Limb (tissue), 2 donors: Measurements from ENCODE around the gene PWWP2B.
A peak's percentile ranks its signal among the peaks of the same experiment; 100 is the strongest.

Source experiments
- DNase-seq, 2 donors: peaks; one replicate each; pipeline ENCODE4 v3.0.0-alpha.2; 2016; ENCODE audit errors: extremely low spot score in 2 of 2

Gene PWWP2B

DNA sequence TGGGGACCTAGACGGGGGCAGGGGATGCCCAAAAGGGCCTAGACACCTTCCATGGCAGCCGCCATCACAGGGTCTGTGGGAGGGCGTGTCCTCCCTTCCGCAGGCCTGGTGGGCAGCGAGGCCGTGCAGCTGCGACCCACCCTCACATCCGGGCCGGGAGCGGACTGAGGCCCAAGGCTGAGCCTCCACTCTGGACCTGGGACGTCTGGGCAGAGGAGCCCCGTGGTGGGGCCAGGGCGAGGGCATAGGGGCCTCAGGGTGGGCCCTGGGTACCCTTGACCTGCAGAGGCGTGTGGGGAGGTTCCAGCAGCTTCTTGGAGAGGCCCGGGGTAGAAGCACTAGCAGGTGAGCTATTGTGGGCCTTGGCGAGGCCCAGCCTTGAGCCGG is 49.2 kb downstream of the PWWP2B start:
- no peak for DNase-seq

DNA sequence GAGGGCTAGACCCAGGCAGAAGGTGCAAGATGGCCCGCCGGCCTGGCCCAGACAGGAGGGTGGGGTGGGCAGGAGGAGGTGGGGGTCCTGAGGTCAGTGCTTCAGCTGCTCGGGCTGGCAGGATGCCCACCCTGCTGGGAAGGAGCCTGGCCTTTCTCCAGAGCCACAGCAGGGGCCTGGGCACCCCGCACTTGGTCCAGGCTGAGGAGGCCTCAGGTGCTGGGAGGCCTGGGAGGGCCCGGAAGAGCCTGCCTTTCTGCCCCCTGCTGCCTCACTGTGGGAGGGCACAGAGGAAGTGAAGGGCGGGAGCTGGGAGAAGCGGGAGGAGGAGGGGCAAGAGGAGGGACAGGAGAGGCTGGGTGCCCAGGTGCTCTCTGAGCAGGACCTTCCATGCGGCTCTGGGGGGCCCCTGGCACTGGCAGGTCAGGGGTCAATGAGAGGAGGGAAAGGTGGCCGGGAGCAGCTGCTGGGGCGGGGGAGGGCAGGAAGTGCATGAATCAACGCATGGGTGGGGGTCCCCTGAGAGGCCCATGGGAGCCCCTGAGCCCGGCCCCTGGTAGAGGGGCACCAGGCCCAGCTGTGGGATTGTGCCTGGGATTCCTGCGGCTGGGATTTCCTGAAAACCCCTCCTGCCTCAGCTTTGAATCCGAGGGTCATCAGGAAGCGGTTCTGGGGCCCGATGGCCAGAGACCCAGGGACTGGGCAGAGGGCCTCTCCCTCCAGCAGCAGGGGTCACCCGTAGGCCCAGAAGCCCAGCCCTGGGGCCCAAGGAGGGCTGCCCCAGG is 49.9 kb downstream of the PWWP2B start:
- DNase-seq, result no peak

DNA sequence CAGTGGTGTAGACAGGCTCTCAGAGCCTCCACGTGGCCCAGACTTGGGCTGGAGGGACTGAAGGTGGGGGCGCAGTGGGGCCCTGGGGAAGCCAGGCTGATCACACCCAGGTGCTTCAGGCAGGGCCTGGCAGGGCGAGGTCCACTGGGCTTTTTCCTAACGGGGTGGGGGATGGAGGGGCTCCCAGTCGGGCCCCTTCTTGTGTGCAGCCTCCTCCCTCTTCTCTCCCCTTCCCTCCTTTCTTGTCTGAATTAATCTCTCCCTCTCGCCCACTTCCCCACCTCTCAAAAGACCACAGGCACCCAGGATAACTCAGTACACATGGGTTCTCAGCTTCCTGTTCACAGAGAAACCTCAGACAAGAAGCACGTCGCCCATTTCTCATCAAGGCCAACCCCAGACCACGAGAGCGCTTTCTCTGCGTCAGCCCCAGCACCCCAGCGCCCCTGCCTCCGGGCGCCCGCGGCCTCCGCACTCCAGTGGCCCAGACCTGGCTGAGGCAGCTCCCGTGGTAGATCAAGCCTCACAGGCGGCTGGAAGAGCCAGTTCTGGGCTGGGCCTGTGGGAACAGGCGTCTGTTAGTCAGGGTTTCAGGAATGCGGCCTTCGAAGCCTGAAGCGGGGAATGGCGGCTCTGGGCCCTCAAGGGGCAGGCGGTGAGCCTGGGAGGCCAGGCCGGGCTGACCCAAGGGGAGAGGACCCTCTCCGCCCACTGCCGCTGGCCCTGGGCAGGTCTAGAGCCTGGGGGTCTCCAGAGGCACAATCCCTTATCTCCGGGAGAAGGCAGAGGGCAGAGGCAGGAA is 50.6 kb downstream of the PWWP2B start:
- DNase-seq, result no peak

DNA sequence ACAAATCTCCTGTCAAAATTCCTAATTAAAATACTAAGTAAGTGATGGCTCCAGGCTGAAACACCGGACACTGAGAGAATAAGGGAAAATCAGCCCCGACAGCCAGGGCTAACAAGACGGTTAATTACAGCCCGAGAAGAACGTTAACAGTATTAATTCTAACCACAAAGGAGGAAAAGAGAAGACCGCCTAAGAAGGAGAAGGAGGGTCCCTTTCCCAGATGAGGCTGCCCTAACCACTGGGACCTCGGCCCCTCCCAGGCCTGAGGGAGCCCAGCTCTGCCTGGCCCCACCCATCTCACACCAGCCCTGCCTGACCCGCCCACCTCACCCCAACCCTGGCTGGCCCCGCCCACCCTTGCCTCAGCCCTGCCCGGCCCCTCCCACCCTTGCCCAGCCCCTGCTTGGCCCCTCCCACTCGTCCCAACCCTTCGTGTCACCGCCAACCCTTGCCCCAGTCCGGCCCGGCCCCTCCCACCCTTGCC is 51.3 kb downstream of the PWWP2B start:
- no peak for DNase-seq

DNA sequence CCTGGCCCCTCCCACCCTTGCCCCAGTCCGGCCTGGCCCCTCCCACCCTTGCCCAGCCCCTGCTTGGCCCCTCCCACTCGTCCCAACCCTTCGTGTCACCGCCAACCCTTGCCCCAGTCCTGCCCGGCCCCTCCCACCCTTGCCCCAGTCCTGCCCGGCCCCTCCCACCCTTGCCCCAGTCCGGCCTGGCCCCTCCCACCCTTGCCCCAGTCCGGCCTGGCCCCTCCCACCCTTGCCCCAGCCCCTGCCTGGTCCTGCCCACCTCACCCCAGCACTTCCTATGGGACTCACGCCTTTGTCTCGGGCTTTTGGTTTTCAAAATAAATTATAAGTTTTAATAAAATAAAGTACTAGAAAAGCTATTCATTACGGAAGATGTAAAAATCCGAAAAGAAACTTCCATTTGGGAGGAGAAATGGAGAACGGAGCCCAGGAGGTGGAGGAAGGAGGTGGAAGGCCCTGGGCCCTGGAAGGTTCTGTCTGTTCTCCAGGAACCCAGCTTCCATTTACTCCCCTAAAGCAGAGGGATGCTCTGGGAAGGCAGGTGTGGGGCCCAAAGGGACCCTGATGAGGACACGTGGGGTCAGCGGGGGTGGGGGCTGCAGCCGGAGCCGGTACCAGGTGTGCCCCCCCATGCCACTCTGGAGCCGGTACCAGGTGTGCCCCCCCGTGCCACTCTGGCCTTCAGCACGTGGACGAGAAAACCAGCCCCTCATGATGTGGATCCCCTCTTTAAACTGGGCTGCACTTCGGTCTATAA is 52.2 kb downstream of the PWWP2B start:
- no peak for DNase-seq

DNA sequence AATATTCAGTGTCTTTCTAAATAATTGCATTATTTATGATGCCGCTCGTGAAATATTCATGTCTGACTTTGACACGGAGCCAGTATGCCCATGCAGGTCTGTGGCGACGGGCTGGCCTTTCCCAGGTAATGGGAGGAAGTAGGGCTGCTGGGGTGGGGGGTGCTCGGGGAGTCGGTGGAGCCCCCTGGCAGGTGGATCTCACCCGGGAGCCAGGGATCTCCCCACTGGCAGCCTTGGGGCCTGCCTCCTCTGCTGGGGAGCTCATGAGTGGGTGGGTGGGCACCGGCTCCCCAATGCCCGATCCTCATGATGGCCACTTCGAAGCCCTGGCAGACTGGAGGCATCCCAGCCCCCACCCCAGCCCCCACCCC is 52.8 kb downstream of the PWWP2B start:
- no peak for DNase-seq

DNA sequence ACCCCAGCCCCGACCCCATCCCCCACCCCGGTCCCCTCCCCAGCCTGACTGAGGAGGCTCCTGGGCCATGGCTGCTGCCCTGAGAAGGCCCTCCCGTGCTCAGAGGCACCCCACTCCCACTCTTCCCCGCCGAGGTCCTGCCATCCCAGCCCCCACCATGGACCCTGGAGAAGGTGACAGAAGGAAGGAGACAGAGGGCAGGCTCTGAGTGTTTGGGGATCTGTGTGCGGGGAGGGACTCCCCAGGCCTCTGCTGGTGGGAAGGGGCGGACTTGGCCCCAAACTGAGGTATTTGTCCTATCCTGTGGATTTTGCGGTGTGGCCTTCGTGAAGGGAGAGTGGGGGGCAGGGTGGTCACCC is 53.4 kb downstream of the PWWP2B start:
- no peak for DNase-seq

DNA sequence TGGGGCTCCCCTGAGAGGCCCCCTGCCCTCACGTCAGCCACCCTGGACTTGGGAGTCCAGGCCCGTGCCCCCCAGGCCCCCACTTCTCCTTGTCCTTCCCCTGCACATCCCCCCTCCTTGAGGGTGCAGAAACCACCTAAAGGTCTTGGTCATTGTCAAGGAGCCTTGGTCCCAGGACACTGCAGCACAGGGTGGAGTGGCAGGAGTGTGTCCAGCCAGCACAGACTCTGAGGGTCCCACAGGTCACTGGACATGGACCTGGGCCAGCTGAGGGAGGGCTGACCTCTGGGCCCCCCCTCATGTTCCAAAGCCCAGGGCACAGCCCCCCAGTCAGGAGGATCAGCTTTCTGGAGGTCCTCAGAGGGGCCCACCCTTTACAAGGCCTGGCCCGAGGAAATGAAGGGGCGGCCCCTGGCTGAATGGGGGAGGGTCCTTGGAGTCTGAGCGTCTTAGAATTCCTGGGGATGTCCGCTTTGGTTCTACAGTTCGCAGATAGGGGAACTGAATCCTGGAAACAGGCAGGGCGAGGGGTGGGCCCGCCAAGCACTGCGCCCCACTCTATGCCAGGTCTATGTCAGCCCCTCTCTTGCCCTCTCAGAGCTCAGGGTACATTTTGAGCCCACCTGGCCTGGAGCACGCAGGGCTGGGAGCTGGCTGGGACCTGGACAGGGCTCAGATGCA is 54.0 kb downstream of the PWWP2B start:
- no peak for DNase-seq

DNA sequence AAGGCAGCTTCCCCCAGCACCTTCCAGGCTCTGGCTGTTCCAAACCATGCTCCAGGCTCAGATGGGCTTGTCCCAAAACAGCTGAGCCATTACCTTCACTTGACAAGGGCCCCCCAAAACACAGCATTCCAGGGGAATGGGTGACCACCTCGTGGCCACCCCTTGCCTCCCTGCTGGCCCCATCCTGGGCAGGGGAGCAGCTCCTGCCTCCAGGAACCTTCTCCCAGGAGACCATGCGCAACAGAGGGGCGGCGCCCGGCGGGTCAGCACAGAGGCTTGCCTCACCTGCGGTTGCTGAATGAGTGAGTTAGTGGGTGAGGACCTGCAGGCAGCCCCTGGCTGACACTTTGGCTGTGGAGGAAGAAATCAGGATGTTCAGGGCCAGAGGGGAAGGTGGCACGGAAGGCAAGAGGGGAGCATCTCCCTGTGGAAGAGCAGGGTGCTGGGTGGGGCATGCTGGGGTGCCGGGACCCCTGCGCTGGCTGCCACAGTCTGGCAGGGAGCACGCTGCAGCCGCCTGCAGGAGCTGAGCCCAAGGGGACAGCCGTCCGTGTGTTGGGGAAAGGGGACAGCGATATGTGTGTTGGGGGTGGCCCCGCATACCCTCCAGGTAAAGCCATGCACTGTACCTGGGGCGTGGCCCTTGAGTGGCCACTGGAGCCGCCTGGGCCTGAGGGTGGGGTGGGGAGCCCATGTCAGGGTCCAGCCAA is 54.7 kb downstream of the PWWP2B start:
- DNase-seq, result no peak

DNA sequence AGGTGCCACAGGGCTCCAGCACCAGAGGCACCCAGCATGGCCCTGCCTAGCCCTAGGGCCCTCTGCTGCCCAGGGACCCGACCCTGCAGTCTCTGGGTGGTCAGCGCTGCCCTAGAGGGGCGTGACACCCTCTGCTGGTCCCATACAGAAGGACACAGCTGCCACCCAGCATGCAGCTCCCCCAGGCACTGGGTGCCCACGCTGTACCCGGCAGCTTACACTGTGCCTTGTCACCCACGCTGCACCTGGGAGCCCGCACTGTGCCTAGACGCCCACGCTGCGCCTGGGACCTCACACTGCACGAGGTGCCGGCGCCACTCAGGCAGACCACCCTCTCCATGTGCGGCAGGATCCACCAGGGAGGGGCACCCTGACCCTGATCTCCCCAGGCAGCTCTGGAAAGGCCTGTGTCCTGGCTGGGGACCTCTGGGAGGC is 55.2 kb downstream of the PWWP2B start:
- no peak for DNase-seq

DNA sequence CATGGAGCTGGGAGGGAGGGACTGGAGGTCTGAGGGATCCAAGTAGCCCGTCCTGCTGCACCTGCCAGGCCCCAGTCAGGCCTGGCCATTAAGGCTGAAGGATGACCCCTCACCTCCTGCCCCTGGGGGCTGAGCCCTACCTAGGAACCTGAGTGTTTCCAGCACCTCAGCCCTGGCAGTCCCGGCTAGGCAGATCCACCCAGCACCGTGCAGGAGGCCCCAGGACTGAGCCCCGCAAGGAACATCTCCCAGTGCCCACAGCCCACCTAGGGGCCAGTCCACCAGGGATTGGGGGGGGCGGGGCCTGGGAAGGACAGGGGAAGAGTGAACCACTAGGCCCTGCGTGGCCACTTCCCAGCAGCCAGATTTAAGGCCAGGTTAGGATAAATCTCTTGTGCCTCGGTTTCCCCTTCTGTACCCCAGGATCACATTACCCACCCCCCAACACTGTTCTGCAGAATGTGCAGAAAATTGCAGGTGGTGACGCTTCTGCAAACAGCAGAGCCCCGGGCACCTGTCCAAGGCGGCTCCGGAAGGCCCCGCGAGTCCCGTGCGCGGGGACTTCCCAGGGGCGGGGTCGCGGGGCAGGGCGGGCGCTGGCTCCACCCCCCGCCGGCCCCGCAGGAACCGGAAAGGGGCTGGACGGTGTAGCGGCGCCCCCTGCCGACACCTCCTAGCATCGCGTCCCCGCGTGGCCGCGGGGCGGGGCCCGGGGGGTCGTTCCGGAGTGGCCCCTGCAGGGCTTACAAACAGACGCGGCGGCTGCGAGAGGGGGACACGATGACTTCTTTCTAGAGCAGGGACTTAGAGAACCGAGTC is 55.9 kb downstream of the PWWP2B start:
- peak; percentile 74 to 91 for DNase-seq

DNA sequence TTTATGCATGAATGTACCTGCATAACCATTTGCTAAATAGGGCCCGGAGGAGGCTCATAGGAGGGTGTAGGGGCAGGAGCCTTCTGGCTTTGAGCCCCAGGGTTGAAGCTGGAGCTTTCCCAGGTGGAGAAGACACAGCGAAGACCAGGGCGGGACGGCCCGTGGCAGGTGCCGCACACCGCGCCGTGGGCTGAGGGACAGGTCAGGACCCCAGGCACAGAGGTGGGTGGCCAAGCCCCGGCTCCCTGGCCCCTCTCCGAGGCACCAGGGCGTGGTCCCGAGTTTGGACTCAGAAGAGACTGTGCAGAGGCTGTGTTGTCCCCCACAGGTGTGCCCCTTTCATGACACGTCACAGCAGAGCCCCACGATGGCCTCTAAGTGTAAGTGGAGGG is 56.5 kb downstream of the PWWP2B start:
- DNase-seq, result no peak

DNA sequence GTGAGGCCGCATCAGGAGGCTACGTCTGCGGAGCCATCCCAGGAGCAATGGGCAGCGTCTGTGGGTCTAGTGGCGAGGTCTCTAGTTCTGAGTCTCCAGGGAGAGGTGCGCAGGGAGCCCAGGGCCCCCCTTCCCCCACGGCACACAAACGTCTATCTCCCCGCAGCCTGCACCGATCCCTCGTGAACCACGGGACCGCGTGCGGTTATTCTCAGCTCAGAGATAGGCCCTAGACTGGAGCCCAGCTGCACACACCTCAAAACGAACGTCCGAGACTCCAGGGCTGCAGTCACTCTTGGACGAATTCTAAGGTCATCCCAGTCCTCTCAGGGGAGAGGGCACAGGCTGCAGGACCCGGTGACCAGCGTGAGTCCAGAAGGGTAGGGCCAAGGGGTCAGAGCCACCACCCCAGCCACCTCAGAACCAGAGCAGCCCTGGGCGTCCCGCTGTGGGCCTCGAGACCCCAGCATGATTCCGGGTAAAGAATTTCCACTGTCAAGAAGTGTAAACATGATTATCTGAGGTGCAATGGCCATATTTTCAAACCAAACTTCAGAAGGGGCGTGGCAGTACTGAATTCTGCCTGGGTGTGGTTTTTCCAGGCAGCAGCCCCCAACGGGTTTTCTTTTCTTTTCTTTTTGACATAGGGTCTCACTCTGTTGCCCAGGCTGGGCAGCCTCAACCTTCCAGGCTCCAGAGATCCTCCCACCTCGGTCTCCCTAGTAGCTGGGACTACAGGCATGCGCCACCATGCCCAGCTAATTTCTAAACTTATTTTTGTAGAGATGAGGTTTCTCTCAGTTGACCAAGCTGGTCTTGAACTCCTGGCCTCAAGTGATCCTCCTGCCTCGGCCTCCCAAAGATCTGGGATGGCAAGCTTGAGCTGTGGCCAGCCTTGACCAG is 57.5 kb downstream of the PWWP2B start:
- no peak for DNase-seq

DNA sequence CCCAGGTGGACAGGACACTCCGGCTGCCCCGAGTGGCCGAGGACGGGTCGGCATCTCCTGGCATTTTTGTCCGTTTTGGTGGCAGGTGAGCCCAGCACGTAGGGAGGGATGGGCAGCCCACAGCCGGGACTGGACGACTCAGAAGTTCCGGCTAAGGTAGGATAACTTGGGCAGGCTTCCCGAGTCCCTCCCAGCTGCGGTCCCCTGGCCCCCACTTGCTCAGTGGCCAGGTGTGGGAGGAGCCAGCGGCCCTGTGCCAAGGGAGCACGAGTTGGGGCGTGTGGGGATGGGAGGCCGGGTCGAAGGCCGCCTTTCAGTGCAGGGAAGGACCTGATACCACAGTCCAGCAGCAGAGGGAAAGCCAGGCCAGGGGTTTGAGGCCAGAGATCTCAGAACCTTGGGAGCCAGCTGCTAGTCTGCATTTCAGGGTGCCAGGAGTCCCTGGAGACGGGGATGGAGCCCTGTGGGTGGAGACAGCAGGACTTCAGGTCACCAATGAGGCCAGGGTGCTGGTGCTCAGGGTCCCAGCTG is 58.5 kb downstream of the PWWP2B start:
- no peak for DNase-seq

DNA sequence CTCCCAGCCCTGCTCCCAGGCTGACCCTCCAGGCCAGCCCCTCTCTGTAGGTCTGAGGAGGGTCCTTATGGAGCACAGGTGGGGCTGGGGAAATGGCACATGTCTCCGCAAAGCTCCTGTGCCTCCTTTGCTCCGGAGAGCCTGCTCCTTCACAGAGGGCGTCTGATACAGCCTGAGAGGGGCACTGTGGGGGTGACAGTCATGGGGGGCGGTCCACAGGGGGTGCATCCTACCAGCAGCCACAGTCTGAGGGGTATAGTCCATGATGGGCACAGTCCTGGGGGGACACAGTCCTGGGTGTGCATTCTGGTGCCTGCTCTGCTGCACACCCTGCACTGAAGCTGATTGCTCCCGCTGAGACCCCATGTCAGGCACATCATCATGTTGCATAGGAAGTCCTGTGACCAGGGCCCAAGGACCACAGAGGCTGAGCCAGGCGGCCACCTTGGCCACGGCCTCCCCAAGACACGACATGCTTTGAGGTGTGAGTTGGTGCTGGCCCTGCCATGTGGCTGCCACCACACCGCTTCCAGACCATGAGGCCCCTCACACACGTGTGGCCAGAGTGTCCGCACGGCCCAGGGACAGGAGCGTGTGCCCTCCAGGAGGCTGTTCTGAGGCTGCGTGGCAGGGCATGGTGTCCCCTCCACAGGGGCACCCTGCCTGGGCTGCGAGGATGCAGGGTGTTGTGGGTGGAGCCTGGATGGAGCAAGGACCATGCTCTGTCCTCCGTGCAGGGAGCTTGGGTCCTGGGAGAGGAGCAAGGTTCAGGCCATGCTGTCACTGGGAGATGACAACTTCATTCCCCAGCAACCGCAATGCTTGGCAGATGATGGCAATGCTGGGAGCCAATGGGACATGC is 59.2 kb downstream of the PWWP2B start:
- DNase-seq, result no peak

DNA sequence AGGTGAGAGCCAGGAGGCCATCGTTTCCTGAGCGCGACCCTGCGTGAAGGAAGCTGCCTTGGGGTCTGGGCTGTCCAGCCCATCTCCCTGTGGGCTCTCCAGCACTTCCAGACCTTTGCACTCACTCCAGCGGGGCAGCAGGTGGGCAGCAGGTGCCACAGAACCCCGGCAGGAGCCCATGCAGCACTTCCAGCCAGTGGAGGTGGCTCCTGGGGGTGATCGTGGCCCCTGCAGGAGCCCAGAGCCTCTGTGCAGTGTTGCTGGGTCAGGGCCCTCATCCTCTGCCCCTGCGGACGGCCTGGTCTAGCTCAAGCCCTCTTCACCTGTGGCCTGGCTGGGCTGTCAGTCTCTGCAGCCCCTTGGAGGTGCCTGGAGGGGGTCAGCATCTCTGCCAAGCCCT is 59.9 kb downstream of the PWWP2B start:
- DNase-seq, result no peak

DNA sequence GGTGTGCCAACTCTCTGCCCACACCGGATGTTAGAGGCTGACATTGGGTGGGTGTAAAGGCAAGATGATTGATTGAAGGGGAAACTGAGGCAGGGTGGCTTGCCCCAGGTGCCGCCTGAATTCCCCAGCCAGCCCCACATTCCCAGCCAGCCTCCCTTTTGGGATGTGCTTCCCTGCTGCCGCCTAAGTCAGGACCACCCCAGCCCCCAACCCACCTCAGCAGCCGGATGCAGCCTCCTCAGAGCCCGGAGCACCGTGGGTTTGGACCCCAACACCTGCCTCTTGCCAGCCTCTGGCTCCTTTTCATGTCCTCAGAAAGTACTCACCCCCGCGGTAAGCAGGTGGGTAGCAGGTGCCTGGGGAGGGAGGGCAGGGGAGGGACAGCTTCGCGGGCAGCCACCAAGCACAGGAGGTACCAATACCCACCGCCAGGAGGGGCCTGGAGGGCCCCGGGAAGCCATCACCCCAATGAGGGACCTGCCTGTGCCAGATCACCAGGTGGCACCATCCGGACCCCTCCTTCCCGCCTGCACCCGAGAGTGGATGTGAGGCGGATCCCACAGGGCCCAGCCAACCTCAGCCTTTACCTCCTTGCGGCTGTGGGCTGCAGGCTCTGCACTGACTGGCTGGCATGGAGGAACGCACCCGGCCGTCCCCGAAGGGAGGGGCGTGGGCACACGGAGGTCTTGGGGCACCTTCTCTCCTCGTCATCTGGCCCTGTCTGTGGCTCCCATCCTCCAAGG is 60.5 kb downstream of the PWWP2B start:
- DNase-seq, result no peak
